Activated CD4-positive, alpha-beta T cell treated with anti-CD3 and anti-CD28 coated beads, Interleukin-2, amount 50 U/mL, for 48 hours (primary cell): ENCODE results near the gene SRRM4.
"Not testable (repeated sequence)": the region's sequence is repeated elsewhere in the genome, so short reads cannot be mapped to it uniquely, and the experiment has no call there.

Source experiments
- DNase-seq, 2 experiments: peaks; one replicate each; pipeline ENCODE4 v3.0.0-alpha.2; 2020

Gene SRRM4

GRCh38 chr12:119072440-119072839 is 91.1 kb downstream of the SRRM4 start:
- DNase-seq, result no peak

GRCh38 chr12:119075222-119075787 is 94.0 kb downstream of the SRRM4 start:
- DNase-seq, result no peak

GRCh38 chr12:119075918-119076317 is 94.6 kb downstream of the SRRM4 start:
- no peak for DNase-seq

- no peak for DNase-seq
These were observed 98.2 kb downstream of the SRRM4 start for GRCh38 chr12:119079530-119079929.

- DNase-seq, result no peak
These were observed 100.7 kb downstream of the SRRM4 start for GRCh38 chr12:119082016-119082415.

GRCh38 chr12:119082496-119082895 is 101.2 kb downstream of the SRRM4 start:
- DNase-seq, result no peak

GRCh38 chr12:119088685-119089379 is 107.5 kb downstream of the SRRM4 start:
- DNase-seq, result no peak

GRCh38 chr12:119089380-119090013 is 108.2 kb downstream of the SRRM4 start:
- no peak for DNase-seq

GRCh38 chr12:119090276-119090675 is 108.9 kb downstream of the SRRM4 start:
- no peak for DNase-seq

GRCh38 chr12:119090865-119091264 is 109.5 kb downstream of the SRRM4 start:
- DNase-seq, result no peak

GRCh38 chr12:119096429-119097202 is 115.3 kb downstream of the SRRM4 start:
- no peak for DNase-seq

GRCh38 chr12:119100933-119101332 is 119.6 kb downstream of the SRRM4 start:
- DNase-seq, result no peak

- DNase-seq, result no peak
These were observed 120.9 kb downstream of the SRRM4 start for GRCh38 chr12:119102274-119102673.

- no peak for DNase-seq
These were observed 121.4 kb downstream of the SRRM4 start for GRCh38 chr12:119102714-119103113.

- not testable (repeated sequence) for DNase-seq
These were observed 123.6 kb downstream of the SRRM4 start for GRCh38 chr12:119104969-119105368.

- DNase-seq, result no peak
These were observed 132.2 kb downstream of the SRRM4 start for GRCh38 chr12:119113496-119113986.

GRCh38 chr12:119114294-119114693 is 133.0 kb downstream of the SRRM4 start:
- no peak for DNase-seq

- peak; percentile 12 to 13 for DNase-seq
These were observed 134.1 kb downstream of the SRRM4 start for GRCh38 chr12:119115296-119115905.

GRCh38 chr12:119117936-119118335 is 136.6 kb downstream of the SRRM4 start:
- DNase-seq, result no peak

GRCh38 chr12:119118625-119119024 is 137.3 kb downstream of the SRRM4 start:
- DNase-seq, result no peak

GRCh38 chr12:119122047-119122446 is 140.7 kb downstream of the SRRM4 start:
- DNase-seq, result no peak

- no peak for DNase-seq
These were observed 141.4 kb downstream of the SRRM4 start for GRCh38 chr12:119122751-119123150.

GRCh38 chr12:119128527-119128926 is 147.2 kb downstream of the SRRM4 start:
- DNase-seq, result no peak
